Cardiac muscle cell (in vitro differentiated cells and primary cell): ENCODE results near the gene ARHGEF10L. TPM values are rescaled to one million over a fixed set of nuclear protein-coding genes. Genes with fewer than 3 reads are reported as not detected.
"Not testable (repeated sequence)": the region's sequence is repeated elsewhere in the genome, so short reads cannot be mapped to it uniquely, and the experiment has no call there.

Source experiments
- DNase-seq, 2 donors: peaks; one replicate each; pipeline versions ENCODE4 v3.0.0 to v3.0.0-alpha.2; 2010 to 2017; ENCODE audit warnings: low read depth in 1 of 2, low spot score in 1 of 2
- H3K27ac ChIP-seq: fragments of 200-600 bp; sonication (generic); 2 replicates; pipeline ENCODE4 v1.5.1; 2016
- H3K27me3 ChIP-seq: fragments of 200-600 bp; sonication (generic); 2 replicates; pipeline ENCODE4 v1.6.0; 2016; ENCODE audit warnings: control low read depth
- H3K36me3 ChIP-seq: fragments of 200-600 bp; sonication (generic); 2 replicates; pipeline ENCODE4 v1.5.1; 2016; ENCODE audit warnings: control low read depth
- H3K4me1 ChIP-seq: fragments of 200-600 bp; sonication (generic); 2 replicates; pipeline ENCODE4 v1.8.1; 2017; ENCODE audit warnings: low read depth, mild to moderate bottlenecking, mixed run types
- H3K4me3 ChIP-seq: fragments of 200-600 bp; sonication (generic); 2 replicates; pipeline ENCODE4 v1.5.1; 2016; ENCODE audit warnings: mild to moderate bottlenecking
- H3K9me3 ChIP-seq: fragments of 200-600 bp; sonication (generic); 2 replicates; pipeline ENCODE4 v1.5.1; 2017; ENCODE audit warnings: low read depth, mild to moderate bottlenecking, control low read depth
- CTCF ChIP-seq: IDR thresholded peaks from 2 replicates; pipeline ENCODE4 v1.5.1; 2012; ENCODE audit warnings: low read depth, mild to moderate bottlenecking, low read length
- polyA plus RNA-seq: library from polyadenylated mRNA; unstranded; fragments of >200 nt; fragmentation: Nextera tagmentation; extraction: Ambion mirVana; gene quantifications from 2 replicates; pipeline ENCODE4 v1.2.1, GENCODE V29; 2016
- total RNA-seq: library from RNA; depleted of rRNA; stranded (reverse); fragments of >200 nt; gene quantifications from 2 replicates; pipeline ENCODE4 v1.2.3, GENCODE V29; 2016

ARHGEF10L gene
- total and polyA plus RNA-seq, 2 experiments from 2014 or later = 32.3 to 55.4 TPM

GRCh38 chr1:17624611-17625233 is 85.2 kb downstream of the ARHGEF10L start:
- no peak for TF ChIP-seq CTCF
- Histone ChIP-seq H3K27ac (no peak overlapping the region), H3K36me3 (peaks cover 12% of the 10 kb centered on the region)

GRCh38 chr1:17627239-17628052 is 87.9 kb downstream of the ARHGEF10L start:
- H3K27ac ChIP-seq = no peak overlapping the region
- H3K4me3 ChIP-seq = no peak overlapping the region
- no peak for DNase-seq
- H3K36me3 ChIP-seq = peaks cover 12% of the 10 kb centered on the region
- H3K4me1 ChIP-seq = no peaks in the 10 kb centered on the region
- TF ChIP-seq CTCF = no peak
- no peaks in the 10 kb centered on the region for H3K9me3 ChIP-seq
- H3K27me3 ChIP-seq = no peaks in the 10 kb centered on the region

More at GRCh38 chr1:17624611-17625233, 85.2 kb downstream of the ARHGEF10L start:
- Histone ChIP-seq H3K4me1 (no peaks in the 10 kb centered on the region), H3K4me3 (no peak overlapping the region), H3K9me3 (no peaks in the 10 kb centered on the region), H3K27me3 (no peaks in the 10 kb centered on the region)
- DNase-seq = peak in 1 of 2 donors; percentile 46

DNA sequence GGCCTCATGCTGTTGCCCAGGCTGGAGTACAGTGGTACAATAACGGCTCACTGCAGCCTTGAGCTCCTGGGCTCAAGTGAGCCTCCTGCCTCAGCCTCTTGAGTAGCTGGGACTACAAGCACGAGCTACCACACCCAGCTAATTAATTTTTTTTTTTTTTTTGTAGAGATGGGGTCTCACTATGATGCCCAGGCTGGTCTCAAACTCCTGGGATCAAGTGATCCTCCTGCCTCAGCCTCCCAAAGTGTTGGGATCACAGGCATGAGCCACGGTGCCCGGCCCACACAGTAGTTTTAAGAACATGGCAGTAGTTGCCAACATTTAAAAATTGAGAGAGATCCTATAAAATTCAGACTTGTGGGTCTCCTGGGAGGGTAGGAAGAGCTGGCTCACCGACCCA is 89.5 kb downstream of the ARHGEF10L start:
- not testable (repeated sequence) for H3K4me1 ChIP-seq, H3K4me3 ChIP-seq, H3K27ac ChIP-seq, DNase-seq, H3K27me3 ChIP-seq, H3K36me3 ChIP-seq, H3K9me3 ChIP-seq

GRCh38 chr1:17629460-17629859 is 90.0 kb downstream of the ARHGEF10L start:
- Histone ChIP-seq H3K27me3 (no peaks in the 10 kb centered on the region), H3K36me3 (peaks cover under 1% of the 10 kb centered on the region), H3K4me3 (no peak overlapping the region), H3K9me3 (no peaks in the 10 kb centered on the region), H3K27ac (no peak overlapping the region), H3K4me1 (no peaks in the 10 kb centered on the region)
- no peak for DNase-seq
- peak; percentile 8 for TF ChIP-seq CTCF

- Histone ChIP-seq H3K36me3 (no peaks in the 10 kb centered on the region), H3K4me1 (no peaks in the 10 kb centered on the region), H3K27ac (no peak overlapping the region), H3K9me3 (no peaks in the 10 kb centered on the region), H3K4me3 (no peak overlapping the region), H3K27me3 (no peaks in the 10 kb centered on the region)
- DNase-seq = peak in 1 of 2 donors; percentile 73
- no peak for TF ChIP-seq CTCF
Observed at GRCh38 chr1:17630048-17630830, 90.7 kb downstream of the ARHGEF10L start.
